ENCODE results near the gene UBE3D. TPM values are rescaled to one million over a fixed set of nuclear protein-coding genes. Genes with fewer than 3 reads are reported as not detected.

UBE3D gene
- total and polyA plus RNA-seq, 2 experiments from 2014 or later, result 17.5 to 31.4 TPM

DNA sequence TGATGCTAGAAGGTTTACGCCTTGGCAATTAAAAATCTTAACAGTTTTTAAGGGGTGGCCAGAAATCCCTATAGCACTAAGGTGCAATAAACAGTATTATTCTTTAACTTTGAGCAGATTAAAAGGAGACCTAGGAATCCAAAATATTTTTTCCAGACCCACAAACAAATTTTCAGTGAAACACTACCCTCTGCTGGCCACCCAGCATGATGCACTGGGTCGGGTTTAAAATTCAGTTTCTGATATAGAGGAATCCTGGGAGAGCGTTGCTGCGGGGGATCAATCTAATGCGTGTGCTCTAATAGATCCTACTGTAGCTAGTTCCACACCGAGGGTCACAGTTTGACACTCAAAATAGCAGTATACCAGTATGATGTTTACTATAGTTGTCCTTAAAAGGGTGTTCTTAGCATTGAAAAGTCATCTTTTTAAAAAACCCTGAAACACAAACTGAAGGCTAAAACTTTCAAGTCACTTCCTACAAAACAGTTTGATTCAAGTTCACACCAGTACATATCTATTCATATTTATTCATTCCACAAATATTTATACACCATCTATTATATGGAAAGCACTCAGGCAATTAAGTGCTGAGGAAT is 10.2 kb downstream of the UBE3D start:
- H3K36me3 Mint-ChIP-seq (ENCODE audit: low read depth), result peaks cover 30% of the 10 kb centered on the region
- no peak for TF ChIP-seq EZH2 (IDR thresholded peaks at IDR 0.05; ENCODE audit: low read depth, unreplicated experiment)
- TF ChIP-seq, protein P1, sequence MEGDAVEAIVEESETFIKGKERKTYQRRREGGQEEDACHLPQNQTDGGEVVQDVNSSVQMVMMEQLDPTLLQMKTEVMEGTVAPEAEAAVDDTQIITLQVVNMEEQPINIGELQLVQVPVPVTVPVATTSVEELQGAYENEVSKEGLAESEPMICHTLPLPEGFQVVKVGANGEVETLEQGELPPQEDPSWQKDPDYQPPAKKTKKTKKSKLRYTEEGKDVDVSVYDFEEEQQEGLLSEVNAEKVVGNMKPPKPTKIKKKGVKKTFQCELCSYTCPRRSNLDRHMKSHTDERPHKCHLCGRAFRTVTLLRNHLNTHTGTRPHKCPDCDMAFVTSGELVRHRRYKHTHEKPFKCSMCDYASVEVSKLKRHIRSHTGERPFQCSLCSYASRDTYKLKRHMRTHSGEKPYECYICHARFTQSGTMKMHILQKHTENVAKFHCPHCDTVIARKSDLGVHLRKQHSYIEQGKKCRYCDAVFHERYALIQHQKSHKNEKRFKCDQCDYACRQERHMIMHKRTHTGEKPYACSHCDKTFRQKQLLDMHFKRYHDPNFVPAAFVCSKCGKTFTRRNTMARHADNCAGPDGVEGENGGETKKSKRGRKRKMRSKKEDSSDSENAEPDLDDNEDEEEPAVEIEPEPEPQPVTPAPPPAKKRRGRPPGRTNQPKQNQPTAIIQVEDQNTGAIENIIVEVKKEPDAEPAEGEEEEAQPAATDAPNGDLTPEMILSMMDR (conservative IDR thresholded peaks at IDR 0.05; ENCODE audit: low read depth in 2 of 2), result peak; percentile 82 to 93
- H3K4me1 ChIP-seq (ENCODE audit: insufficient read depth), result no peaks in the 10 kb centered on the region
- no peak overlapping the region for H3K27ac ChIP-seq (ENCODE audit: low read depth)
- no peaks in the 10 kb centered on the region for H3K9me2 ChIP-seq (ENCODE audit: insufficient read depth)
- peaks cover 9% of the 10 kb centered on the region; the same call in 1 of the 2 replicates for H3K36me3 ChIP-seq (ENCODE audit: insufficient read depth)
- H3K4me3 ChIP-seq, result no peak overlapping the region
- peaks cover 2% of the 10 kb centered on the region for H3K27me3 Mint-ChIP-seq (ENCODE audit: insufficient read depth, low read depth, poor library complexity)
- H3K4me1 Mint-ChIP-seq, result peaks cover 3% of the 10 kb centered on the region; the same call in 2 of the 3 replicates
- peaks cover 35% of the 10 kb centered on the region for H3K79me2 ChIP-seq (replicated peaks; ENCODE audit: insufficient read depth)
- H4K20me1 ChIP-seq (replicated peaks; ENCODE audit: insufficient read depth), result peaks cover 10% of the 10 kb centered on the region
- ATAC-seq (peak; percentile 75), DNase-seq (ENCODE audit: low spot score) (peak; percentile 78)
- no peak overlapping the region for H3K27ac Mint-ChIP-seq
- H3K9me3 Mint-ChIP-seq, result no peaks in the 10 kb centered on the region
- no peaks in the 10 kb centered on the region for H3F3A ChIP-seq (replicated peaks; ENCODE audit: low read depth)
- H2AFZ ChIP-seq, result no peak overlapping the region
- no peak overlapping the region for H3K4me2 ChIP-seq
- no peaks in the 10 kb centered on the region for H3K27me3 ChIP-seq (ENCODE audit: insufficient read depth)
- H3K4me3 Mint-ChIP-seq, result no peak overlapping the region

DNA sequence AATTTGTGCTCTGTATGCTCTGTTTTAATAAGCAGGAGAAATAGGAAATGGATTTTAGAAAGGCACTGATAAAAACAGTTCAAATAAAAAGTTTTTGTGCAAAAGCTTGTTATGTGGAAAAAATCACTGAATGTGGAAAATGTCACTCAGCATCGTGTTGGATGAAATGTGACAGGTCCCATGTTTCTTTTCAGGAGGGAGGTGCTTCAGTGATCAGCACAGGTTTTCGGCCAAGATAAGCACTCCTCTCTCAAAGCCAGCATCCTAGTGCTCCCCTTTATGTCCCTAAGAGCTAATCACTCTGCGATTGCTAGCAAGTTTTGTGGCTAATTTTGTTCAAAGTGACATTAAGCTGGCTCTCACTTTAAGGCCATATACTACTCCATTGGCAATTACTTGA is 12.0 kb downstream of the UBE3D start:
- Histone ChIP-seq H3K4me3 (no peak overlapping the region), H2AFZ (no peak overlapping the region), H3F3A (replicated peaks; ENCODE audit: low read depth) (no peaks in the 10 kb centered on the region), H3K4me1 (ENCODE audit: insufficient read depth) (no peaks in the 10 kb centered on the region), H3K4me2 (no peak overlapping the region), H3K27me3 (ENCODE audit: insufficient read depth) (no peaks in the 10 kb centered on the region), H3K9me2 (ENCODE audit: insufficient read depth) (no peaks in the 10 kb centered on the region), H4K20me1 (replicated peaks; ENCODE audit: insufficient read depth) (peaks cover 7% of the 10 kb centered on the region; the same call in 1 of the 2 replicates), H3K36me3 (ENCODE audit: insufficient read depth) (peaks cover 9% of the 10 kb centered on the region; the same call in 1 of the 2 replicates), H3K79me2 (replicated peaks; ENCODE audit: insufficient read depth) (peaks cover 19% of the 10 kb centered on the region), H3K27ac (ENCODE audit: low read depth) (no peak overlapping the region)
- no peak for TF ChIP-seq NANOG (IDR thresholded peaks at IDR 0.05; ENCODE audit: borderline replicate concordance)
- no peak for TF ChIP-seq JUNB (IDR thresholded peaks at IDR 0.05; ENCODE audit: unreplicated experiment)
- no peak for TF ChIP-seq STAT1 (IDR thresholded peaks at IDR 0.05; ENCODE audit: unreplicated experiment)
- H3K36me3 Mint-ChIP-seq (ENCODE audit: low read depth), result peaks cover 33% of the 10 kb centered on the region
- DNase-seq (ENCODE audit: low spot score), result no peak
- H3K4me1 Mint-ChIP-seq, result peaks cover 4% of the 10 kb centered on the region; the same call in 2 of the 3 replicates
- no peak overlapping the region for H3K4me3 Mint-ChIP-seq
- no peak overlapping the region for H3K27ac Mint-ChIP-seq
- peaks cover 2% of the 10 kb centered on the region for H3K27me3 Mint-ChIP-seq (ENCODE audit: insufficient read depth, low read depth, poor library complexity)
- H3K9me3 Mint-ChIP-seq, result no peaks in the 10 kb centered on the region
- no peak for ATAC-seq

DNA sequence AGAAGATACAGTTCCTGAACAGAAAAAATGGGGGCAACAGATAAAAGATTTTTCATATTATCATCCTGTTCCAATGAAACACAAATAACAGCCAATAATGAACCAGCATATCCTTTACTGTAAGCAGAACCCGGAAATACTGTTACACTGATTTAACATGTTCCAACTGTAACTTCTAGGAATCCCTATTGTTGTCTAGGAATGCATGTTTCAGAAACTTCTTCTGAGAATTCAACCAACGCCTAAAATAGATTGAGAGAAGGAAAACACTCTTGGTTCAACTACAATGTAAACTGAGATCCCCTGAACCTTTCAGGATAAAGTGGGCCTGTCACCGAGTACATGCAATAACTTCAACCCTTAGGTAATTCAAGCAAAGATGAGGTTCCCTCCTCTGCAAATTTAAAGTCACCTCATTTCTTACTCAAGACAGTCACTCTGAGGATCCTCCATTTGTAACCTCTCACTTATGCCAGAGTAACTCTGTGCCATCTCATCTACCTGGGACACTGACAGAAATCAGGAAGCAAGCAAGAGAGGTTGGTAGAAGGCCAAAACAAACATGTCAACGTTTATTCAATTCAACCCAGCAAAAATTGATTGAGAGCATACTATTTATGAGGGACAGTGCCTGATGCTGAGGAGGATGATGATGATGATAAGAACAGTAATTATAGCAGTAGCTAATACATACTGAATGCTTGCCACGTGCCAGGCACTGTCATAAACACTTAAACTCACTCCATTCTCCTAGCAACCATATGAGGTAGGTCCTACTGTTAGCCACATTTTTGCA is 14.1 kb downstream of the UBE3D start:
- no peak overlapping the region; the same call in 1 of the 2 replicates for H3K27ac ChIP-seq (ENCODE audit: low read depth)
- TF ChIP-seq ZNF114 (CRISPR knock-in tag; IDR thresholded peaks at IDR 0.05), result no peak
- TF ChIP-seq, protein P1 (conservative IDR thresholded peaks at IDR 0.05; ENCODE audit: low read depth in 2 of 2), result no peak
- no peak for TF ChIP-seq EZH2 (IDR thresholded peaks at IDR 0.05; ENCODE audit: low read depth, unreplicated experiment)
- no peak for TF ChIP-seq POLR2AphosphoS5 (IDR thresholded peaks at IDR 0.05; ENCODE audit: low read depth)

More for the DNA sequence above, 14.1 kb downstream of the UBE3D start:
- peaks cover 4% of the 10 kb centered on the region; the same call in 1 of the 2 replicates for H4K20me1 ChIP-seq (replicated peaks; ENCODE audit: insufficient read depth)
- peaks cover 24% of the 10 kb centered on the region for H3K36me3 Mint-ChIP-seq (ENCODE audit: low read depth)
- H2AFZ ChIP-seq, result no peak overlapping the region
- peaks cover 2% of the 10 kb centered on the region for H3K27me3 Mint-ChIP-seq (ENCODE audit: insufficient read depth, low read depth, poor library complexity)
- no peak for DNase-seq (ENCODE audit: low spot score)
- no peak overlapping the region for H3K4me3 ChIP-seq
- no peak overlapping the region for H3K4me3 Mint-ChIP-seq
- peaks cover 20% of the 10 kb centered on the region for H3K4me1 Mint-ChIP-seq
- H3K27ac Mint-ChIP-seq, result no peak overlapping the region
- no peak for ATAC-seq
- H3F3A ChIP-seq (replicated peaks; ENCODE audit: low read depth), result no peaks in the 10 kb centered on the region
- H3K9me2 ChIP-seq (ENCODE audit: insufficient read depth), result no peaks in the 10 kb centered on the region
- H3K79me2 ChIP-seq (replicated peaks; ENCODE audit: insufficient read depth), result peaks cover 18% of the 10 kb centered on the region
- no peaks in the 10 kb centered on the region for H3K36me3 ChIP-seq (ENCODE audit: insufficient read depth)
- no peaks in the 10 kb centered on the region for H3K9me3 Mint-ChIP-seq
- H3K4me2 ChIP-seq, result no peak overlapping the region
- peaks cover 8% of the 10 kb centered on the region for H3K4me1 ChIP-seq (ENCODE audit: insufficient read depth)
- H3K27me3 ChIP-seq (ENCODE audit: insufficient read depth), result no peaks in the 10 kb centered on the region
